Suprapubic skin (tissue), 4 donors: ENCODE measurements around the gene MUS81. TPM values are rescaled to one million over a fixed set of nuclear protein-coding genes. Genes with fewer than 3 reads are reported as not detected.

ENCODE experiments used
- DNase-seq, 2 donors: peaks; one replicate each; pipeline ENCODE4 v3.0.0-alpha.2; 2019; ENCODE audit warnings: low spot score in 2 of 2
- H3K27ac ChIP-seq: fragments of 200-600 bp; sonication (generic); one replicate; pipeline ENCODE4 v1.5.1; 2019
- H3K27me3 ChIP-seq: fragments of 200-600 bp; sonication (generic); one replicate; pipeline ENCODE4 v1.5.1; 2019
- H3K36me3 ChIP-seq: fragments of 200-600 bp; sonication (generic); one replicate; pipeline ENCODE4 v1.5.1; 2019
- H3K4me1 ChIP-seq: fragments of 200-600 bp; sonication (generic); one replicate; pipeline ENCODE4 v1.5.1; 2019
- H3K4me3 ChIP-seq: fragments of 200-600 bp; sonication (generic); one replicate; pipeline ENCODE4 v1.5.1; 2019; ENCODE audit warnings: mild to moderate bottlenecking
- H3K9me3 ChIP-seq: fragments of 200-600 bp; sonication (generic); one replicate; pipeline ENCODE4 v1.5.1; 2019
- CTCF ChIP-seq, 2 donors: fragments of 200-600 bp in 1 of 2; fragments of 450-650 bp in 1 of 2; sonication (generic) in 1 of 2; IDR thresholded peaks; one replicate each; pipeline ENCODE4 v1.5.1; 2016 to 2019; ENCODE audit warnings: antibody characterized with exemption in 2 of 2, mild to moderate bottlenecking in 1 of 2, moderate library complexity in 1 of 2
- EP300 ChIP-seq: sonication (generic); formaldehyde crosslinking; IDR thresholded peaks from one replicate; pipeline ENCODE4 v1.6.1; 2017; ENCODE audit warnings: antibody characterized with exemption
- POLR2A ChIP-seq, 2 donors: fragments of 450-650 bp; IDR thresholded peaks; one replicate each; pipeline ENCODE4 v1.6.1; 2017; ENCODE audit warnings: antibody characterized with exemption in 2 of 2, mild to moderate bottlenecking in 2 of 2, moderate library complexity in 2 of 2
- POLR2AphosphoS5 ChIP-seq, 3 donors: sonication (generic); formaldehyde crosslinking; IDR thresholded peaks; one replicate each; pipeline ENCODE4 v1.6.1; 2017; ENCODE audit warnings: antibody characterized with exemption in 3 of 3
- WGBS: methylation state at CpG from one replicate; pipeline ENCODE4 v1.1.5; 2018; 5-methylcytosine and 5-hydroxymethylcytosine counted together
- total RNA-seq, 4 donors: library from RNA; depleted of rRNA; stranded (reverse); fragments of >200 nt; gene quantifications; one replicate each; pipeline ENCODE4 v1.1.0, GENCODE V29; 2016

MUS81 gene
- total RNA-seq, 4 donors from 2014 or later: 22.8 to 46.2 (median 32.2) TPM

- peak; percentile 68 to 78 for DNase-seq
- peaks cover 43% of the 10 kb centered on the region for H3K36me3 ChIP-seq
- 24% methylated on average over 6 of the region's 14 CpGs for WGBS
- H3K4me1 ChIP-seq: peaks cover 50% of the 10 kb centered on the region
- no peaks in the 10 kb centered on the region for H3K27me3 ChIP-seq
- H3K27ac ChIP-seq: peak overlapping the region; percentile 97
- TF ChIP-seq POLR2AphosphoS5 (IDR thresholded peaks at IDR 0.05): no peak
- no peak for TF ChIP-seq POLR2A (IDR thresholded peaks at IDR 0.05)
- TF ChIP-seq CTCF (IDR thresholded peaks at IDR 0.05): no peak
- TF ChIP-seq EP300: no peak
- peak overlapping the region; percentile 87 for H3K4me3 ChIP-seq
- H3K9me3 ChIP-seq: no peaks in the 10 kb centered on the region
These were observed 902 bp downstream of the MUS81 start for GRCh38 chr11:65861165-65861505.

- peak in 1 of 2 donors; percentile 69 for DNase-seq
- H3K4me3 ChIP-seq: peak overlapping the region; percentile 87
- 79% methylated on average over 5 of the region's 13 CpGs for WGBS
- peaks cover 45% of the 10 kb centered on the region for H3K4me1 ChIP-seq
- TF ChIP-seq CTCF (IDR thresholded peaks at IDR 0.05) (no peak), POLR2AphosphoS5 (IDR thresholded peaks at IDR 0.05) (no peak), EP300 (no peak), POLR2A (IDR thresholded peaks at IDR 0.05) (no peak)
- H3K27ac ChIP-seq: peak overlapping the region; percentile 97
- peaks cover 48% of the 10 kb centered on the region for H3K36me3 ChIP-seq
- H3K27me3 ChIP-seq: no peaks in the 10 kb centered on the region
- H3K9me3 ChIP-seq: no peaks in the 10 kb centered on the region
These were observed 1.4 kb downstream of the MUS81 start for GRCh38 chr11:65861533-65862183.

- H3K27me3 ChIP-seq: no peaks in the 10 kb centered on the region
- H3K36me3 ChIP-seq: peaks cover 54% of the 10 kb centered on the region
- H3K27ac ChIP-seq: no peak overlapping the region
- no peak overlapping the region for H3K4me3 ChIP-seq
- H3K4me1 ChIP-seq: peaks cover 42% of the 10 kb centered on the region
- TF ChIP-seq CTCF (IDR thresholded peaks at IDR 0.05) (no peak), POLR2A (IDR thresholded peaks at IDR 0.05) (no peak), EP300 (no peak), POLR2AphosphoS5 (IDR thresholded peaks at IDR 0.05) (no peak)
- no peaks in the 10 kb centered on the region for H3K9me3 ChIP-seq
- 90% methylated on average over 5 of the region's 5 CpGs for WGBS
- no peak for DNase-seq
These were observed 2.0 kb downstream of the MUS81 start for GRCh38 chr11:65862191-65862735.

- H3K27me3 ChIP-seq: no peaks in the 10 kb centered on the region
- H3K4me1 ChIP-seq: peaks cover 42% of the 10 kb centered on the region
- peaks cover 58% of the 10 kb centered on the region for H3K36me3 ChIP-seq
- peak in 1 of 2 donors; percentile 57 for DNase-seq
- 87% methylated on average over 19 of the region's 24 CpGs for WGBS
- no peaks in the 10 kb centered on the region for H3K9me3 ChIP-seq
- no peak overlapping the region for H3K4me3 ChIP-seq
- no peak overlapping the region for H3K27ac ChIP-seq
- TF ChIP-seq POLR2A (IDR thresholded peaks at IDR 0.05) (no peak), EP300 (no peak), CTCF (IDR thresholded peaks at IDR 0.05) (no peak), POLR2AphosphoS5 (IDR thresholded peaks at IDR 0.05) (no peak)
These were observed 3.0 kb downstream of the MUS81 start for GRCh38 chr11:65862941-65863888.
